Stimulated activated naive B cell treated with anti-CD40 and anti-IgM and Interleukin-4, amounts not matched to agents 10 μg/mL and 1 μg/mL and 100 μg/mL, for 72 hours (primary cell): ENCODE results near the gene CLPTM1L.
A peak's percentile ranks its signal among the peaks of the same experiment; 100 is the strongest.
"Not testable (repeated sequence)": the region's sequence is repeated elsewhere in the genome, so short reads cannot be mapped to it uniquely, and the experiment has no call there.

Source experiments
- ATAC-seq, 2 donors: fragments of 150-1000 bp; cut with Tn5 transposase; replicated peaks; 2 replicates each; pipeline ENCODE4 v1.10.0; 2021; ENCODE audit warnings: moderate library complexity in 1 of 2
- DNase-seq: peaks from one replicate; pipeline ENCODE4 v3.0.0; 2021
- H3K27ac Mint-ChIP-seq: one replicate; pipeline ENCODE4 v1.8.0; 2022; ENCODE audit warnings: mild to moderate bottlenecking, mixed read lengths
- H3K27me3 Mint-ChIP-seq, 2 donors: one replicate each; pipeline ENCODE4 v1.8.0; 2022; ENCODE audit warnings: mixed read lengths in 2 of 2
- H3K36me3 Mint-ChIP-seq, 2 donors: one replicate each; pipeline ENCODE4 v1.8.0; 2022; ENCODE audit warnings: mixed read lengths in 2 of 2, mild to moderate bottlenecking in 1 of 2
- H3K4me1 Mint-ChIP-seq, 2 donors: one replicate each; pipeline ENCODE4 v1.8.0; 2022; ENCODE audit warnings: mixed read lengths in 2 of 2, mild to moderate bottlenecking in 1 of 2
- H3K4me3 Mint-ChIP-seq, 2 donors: one replicate each; pipeline ENCODE4 v1.8.0; 2022; ENCODE audit warnings: mild to moderate bottlenecking in 2 of 2, mixed read lengths in 2 of 2, moderate library complexity in 1 of 2
- H3K9me3 Mint-ChIP-seq, 2 donors: one replicate each; pipeline ENCODE4 v1.8.0; 2022; ENCODE audit warnings: mixed read lengths in 2 of 2, mild to moderate bottlenecking in 1 of 2

The CLPTM1L gene

GRCh38 chr5:1278656-1279442 lies 66.0 kb downstream of the CLPTM1L start:
- no peaks in the 10 kb centered on the region for H3K27me3 Mint-ChIP-seq
- no peak overlapping the region for H3K4me3 Mint-ChIP-seq
- DNase-seq: no peak
- no peak overlapping the region for H3K27ac Mint-ChIP-seq
- H3K36me3 Mint-ChIP-seq: peaks cover 0 to 10% of the 10 kb centered on the region in 2 donors
- H3K4me1 Mint-ChIP-seq: no peaks in the 10 kb centered on the region
- H3K9me3 Mint-ChIP-seq: peaks cover 5 to 6% of the 10 kb centered on the region in 2 donors
- no peak for ATAC-seq

GRCh38 chr5:1278216-1278615 lies 66.7 kb downstream of the CLPTM1L start:
- ATAC-seq (no peak), DNase-seq (no peak)
- Mint-ChIP-seq H3K9me3 (peaks cover 5 to 6% of the 10 kb centered on the region in 2 donors), H3K36me3 (peaks cover 0 to 10% of the 10 kb centered on the region in 2 donors), H3K27ac (no peak overlapping the region), H3K27me3 (no peaks in the 10 kb centered on the region), H3K4me1 (no peaks in the 10 kb centered on the region), H3K4me3 (no peak overlapping the region)

GRCh38 chr5:1277781-1278180 lies 67.1 kb downstream of the CLPTM1L start:
- H3K4me1 Mint-ChIP-seq: no peaks in the 10 kb centered on the region
- H3K36me3 Mint-ChIP-seq: peaks cover 0 to 10% of the 10 kb centered on the region in 2 donors
- no peaks in the 10 kb centered on the region for H3K27me3 Mint-ChIP-seq
- ATAC-seq (no peak), DNase-seq (no peak)
- H3K9me3 Mint-ChIP-seq: peaks cover 5 to 6% of the 10 kb centered on the region in 2 donors
- H3K4me3 Mint-ChIP-seq: no peak overlapping the region
- H3K27ac Mint-ChIP-seq: no peak overlapping the region

- H3K4me1 Mint-ChIP-seq: no peaks in the 10 kb centered on the region
- peaks cover 5 to 6% of the 10 kb centered on the region in 2 donors for H3K9me3 Mint-ChIP-seq
- H3K4me3 Mint-ChIP-seq: no peak overlapping the region
- H3K36me3 Mint-ChIP-seq: peaks cover 0 to 10% of the 10 kb centered on the region in 2 donors
- DNase-seq: no peak
- H3K27me3 Mint-ChIP-seq: no peaks in the 10 kb centered on the region
- H3K27ac Mint-ChIP-seq: no peak overlapping the region
- ATAC-seq: no peak
Measured at GRCh38 chr5:1277331-1277730, 67.6 kb downstream of the CLPTM1L start.

- Mint-ChIP-seq H3K36me3 (peaks cover 0 to 10% of the 10 kb centered on the region in 2 donors), H3K27me3 (no peaks in the 10 kb centered on the region), H3K27ac (no peak overlapping the region), H3K4me1 (no peaks in the 10 kb centered on the region), H3K9me3 (peaks cover 5 to 6% of the 10 kb centered on the region in 2 donors), H3K4me3 (no peak overlapping the region)
- ATAC-seq: no peak
- no peak for DNase-seq
Measured at GRCh38 chr5:1276930-1277329, 68.0 kb downstream of the CLPTM1L start.

GRCh38 chr5:1275397-1276391 lies 69.2 kb downstream of the CLPTM1L start:
- H3K4me3 Mint-ChIP-seq: not testable (repeated sequence)

GRCh38 chr5:1274471-1274870 lies 70.4 kb downstream of the CLPTM1L start:
- Mint-ChIP-seq H3K36me3 (peaks cover 2 to 13% of the 10 kb centered on the region in 2 donors), H3K4me3 (no peak overlapping the region), H3K27me3 (no peaks in the 10 kb centered on the region), H3K4me1 (no peaks in the 10 kb centered on the region), H3K9me3 (peaks cover 5 to 8% of the 10 kb centered on the region in 2 donors), H3K27ac (no peak overlapping the region)
- no peak for DNase-seq
- no peak for ATAC-seq

More at GRCh38 chr5:1275397-1276391, 69.2 kb downstream of the CLPTM1L start:
- H3K4me1 Mint-ChIP-seq, H3K27ac Mint-ChIP-seq, ATAC-seq, H3K9me3 Mint-ChIP-seq, H3K27me3 Mint-ChIP-seq, DNase-seq: not testable (repeated sequence)
- H3K36me3 Mint-ChIP-seq: peaks cover 2 to 10% of the 10 kb centered on the region in 2 donors

GRCh38 chr5:1273745-1274144 lies 71.2 kb downstream of the CLPTM1L start:
- no peak for DNase-seq
- H3K9me3 Mint-ChIP-seq: peaks cover 5 to 6% of the 10 kb centered on the region in 2 donors
- H3K27me3 Mint-ChIP-seq: no peaks in the 10 kb centered on the region
- H3K27ac Mint-ChIP-seq: no peak overlapping the region
- H3K36me3 Mint-ChIP-seq: peaks cover 2 to 11% of the 10 kb centered on the region in 2 donors
- no peak overlapping the region for H3K4me3 Mint-ChIP-seq
- ATAC-seq: no peak
- H3K4me1 Mint-ChIP-seq: no peaks in the 10 kb centered on the region

GRCh38 chr5:1272201-1272600 lies 72.7 kb downstream of the CLPTM1L start:
- ATAC-seq: no peak
- H3K9me3 Mint-ChIP-seq: peaks cover 0 to 5% of the 10 kb centered on the region in 2 donors

GRCh38 chr5:1270933-1271914 lies 73.7 kb downstream of the CLPTM1L start:
- Mint-ChIP-seq H3K27me3 (no peaks in the 10 kb centered on the region), H3K9me3 (peaks cover 0 to 5% of the 10 kb centered on the region in 2 donors), H3K36me3 (peaks cover 2 to 3% of the 10 kb centered on the region in 2 donors), H3K27ac (no peak overlapping the region), H3K4me1 (no peaks in the 10 kb centered on the region), H3K4me3 (no peak overlapping the region)
- no peak for ATAC-seq
- no peak for DNase-seq

More at GRCh38 chr5:1272201-1272600, 72.7 kb downstream of the CLPTM1L start:
- Mint-ChIP-seq H3K4me3 (no peak overlapping the region), H3K4me1 (no peaks in the 10 kb centered on the region), H3K36me3 (peaks cover 2 to 3% of the 10 kb centered on the region in 2 donors), H3K27ac (no peak overlapping the region), H3K27me3 (no peaks in the 10 kb centered on the region)
- no peak for DNase-seq

GRCh38 chr5:1270426-1270825 lies 74.5 kb downstream of the CLPTM1L start:
- Mint-ChIP-seq H3K27ac (peak overlapping the region; percentile 16), H3K4me1 (no peaks in the 10 kb centered on the region), H3K36me3 (peaks cover 2 to 3% of the 10 kb centered on the region in 2 donors), H3K27me3 (no peaks in the 10 kb centered on the region), H3K4me3 (no peak overlapping the region), H3K9me3 (peaks cover 0 to 4% of the 10 kb centered on the region in 2 donors)
- DNase-seq (no peak), ATAC-seq (no peak)

- peaks cover 0 to 5% of the 10 kb centered on the region in 2 donors for H3K9me3 Mint-ChIP-seq
- no peaks in the 10 kb centered on the region for H3K4me1 Mint-ChIP-seq
- peaks cover 4 to 10% of the 10 kb centered on the region in 2 donors for H3K36me3 Mint-ChIP-seq
- ATAC-seq (no peak), DNase-seq (no peak)
- no peak overlapping the region for H3K27ac Mint-ChIP-seq
- no peak overlapping the region for H3K4me3 Mint-ChIP-seq
- H3K27me3 Mint-ChIP-seq: no peaks in the 10 kb centered on the region
Measured at GRCh38 chr5:1268666-1269065, 76.2 kb downstream of the CLPTM1L start.

GRCh38 chr5:1268056-1268455 lies 76.8 kb downstream of the CLPTM1L start:
- DNase-seq: no peak
- ATAC-seq: no peak
- no peaks in the 10 kb centered on the region for H3K4me1 Mint-ChIP-seq
- no peak overlapping the region for H3K27ac Mint-ChIP-seq
- H3K27me3 Mint-ChIP-seq: no peaks in the 10 kb centered on the region
- H3K4me3 Mint-ChIP-seq: no peak overlapping the region
- peaks cover 0 to 7% of the 10 kb centered on the region in 2 donors for H3K9me3 Mint-ChIP-seq
- H3K36me3 Mint-ChIP-seq: peaks cover 4 to 12% of the 10 kb centered on the region in 2 donors
